Activated T-cell treated with anti-CD3 and anti-CD28 coated beads for 1 hour (primary cell): ENCODE results near the gene UNC50.

Experiments
- DNase-seq: peaks from one replicate; pipeline ENCODE4 v3.0.0-alpha.2; 2020; ENCODE audit warnings: low read depth

The UNC50 gene

GRCh38 chr2:98608116-98608961 is at the start of gene UNC50, which contains the start of gene COA5:
TSS of gene UNC50 (plus strand) at chr2:98608589. CDS start at chr2:98609760, 1,171 bp downstream.
TSS of gene COA5 (minus strand) at chr2:98608512. CDS start at chr2:98608405, 107 bp downstream.
- DNase-seq, result peak; percentile 83

GRCh38 chr2:98558852-98559530 is 49.4 kb upstream of the UNC50 start:
- no peak for DNase-seq

- no peak for DNase-seq
Observed at GRCh38 chr2:98559581-98559980, 48.8 kb upstream of the UNC50 start.

GRCh38 chr2:98560256-98560771 is 48.1 kb upstream of the UNC50 start:
- no peak for DNase-seq

GRCh38 chr2:98561018-98561417 is 47.4 kb upstream of the UNC50 start:
- DNase-seq, result no peak

GRCh38 chr2:98561902-98562695 is 46.3 kb upstream of the UNC50 start:
- DNase-seq, result no peak

GRCh38 chr2:98563394-98563793 is 45.0 kb upstream of the UNC50 start:
- DNase-seq, result no peak

- DNase-seq, result no peak
Observed at GRCh38 chr2:98564541-98565132, 43.8 kb upstream of the UNC50 start.

- no peak for DNase-seq
Observed at GRCh38 chr2:98565286-98565860, 43.0 kb upstream of the UNC50 start.

- DNase-seq, result no peak
Observed at GRCh38 chr2:98565941-98566340, 42.4 kb upstream of the UNC50 start.

GRCh38 chr2:98568161-98568956 is 40.0 kb upstream of the UNC50 start:
- DNase-seq, result no peak

GRCh38 chr2:98569197-98569793 is 39.1 kb upstream of the UNC50 start:
- DNase-seq, result peak; percentile 81

- DNase-seq, result no peak
Observed at GRCh38 chr2:98569915-98570314, 38.5 kb upstream of the UNC50 start.

- no peak for DNase-seq
Observed at GRCh38 chr2:98570356-98570755, 38.0 kb upstream of the UNC50 start.

GRCh38 chr2:98571121-98571701 is 37.2 kb upstream of the UNC50 start:
- DNase-seq, result no peak

GRCh38 chr2:98571796-98572195 is 36.6 kb upstream of the UNC50 start:
- no peak for DNase-seq

- DNase-seq, result no peak
Observed at GRCh38 chr2:98572211-98572610, 36.2 kb upstream of the UNC50 start.

GRCh38 chr2:98572676-98573075 is 35.7 kb upstream of the UNC50 start:
- no peak for DNase-seq

GRCh38 chr2:98573426-98573825 is 35.0 kb upstream of the UNC50 start:
- no peak for DNase-seq
